ENCODE data around the gene ZNF48. TPM values are rescaled to one million over a fixed set of nuclear protein-coding genes. Genes with fewer than 3 reads are reported as not detected.
A peak's percentile ranks its signal among the peaks of the same experiment; 100 is the strongest.

The ZNF48 gene
- total and polyA plus RNA-seq, 2 donors (not counting 1 experiment from before 2014, with no cell fraction given) = 8.4 to 13.3 TPM

DNA sequence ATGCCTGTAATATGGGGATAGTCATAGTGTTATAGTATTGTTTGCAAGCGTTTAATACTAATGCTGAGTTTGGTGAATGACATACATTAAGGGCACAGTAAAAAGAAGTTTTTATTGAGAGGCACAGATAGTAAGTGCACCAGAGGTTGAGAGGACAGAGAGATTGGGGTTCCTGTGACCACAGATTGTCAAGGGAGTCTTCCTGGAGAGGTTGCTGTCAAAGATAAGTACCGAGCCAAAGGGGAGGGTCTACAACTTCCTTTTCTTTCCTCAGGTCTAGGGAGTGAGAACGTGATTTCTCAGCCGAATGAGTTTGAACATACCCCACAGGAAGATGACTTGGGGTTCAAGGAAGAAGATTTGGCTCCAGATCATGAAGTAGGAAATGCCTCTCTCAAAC is 1.8 kb downstream of the ZNF48 start:
- H3K4me3 Mint-ChIP-seq = peak overlapping the region; percentile 59
- Histone ChIP-seq H3K9ac (ENCODE audit: low read length) (no peak overlapping the region), H3K79me2 (ENCODE audit: control insufficient read depth, insufficient read depth, low read length) (peaks cover 30% of the 10 kb centered on the region), H2AFZ (ENCODE audit: insufficient read depth, low read depth, low read length, poor library complexity, severe bottlenecking) (no peak overlapping the region), H3K27ac (ENCODE audit: low read length in 2 of 2) (no peak overlapping the region), H3K4me3 (ENCODE audit: control extremely low read depth in 1 of 5, extremely low read depth in 1 of 5, insufficient read depth in 1 of 5, low read depth in 2 of 5, low read length in 4 of 5) (no peak overlapping the region), H3K36me3 (replicated peaks in 1 of 2; ENCODE audit: control extremely low read depth in 1 of 2, control insufficient read depth in 1 of 2, extremely low read depth in 1 of 2, insufficient read depth in 2 of 2, low read length in 1 of 2) (peaks cover 0 to 16% of the 10 kb centered on the region in 2 experiments), H3K4me1 (ENCODE audit: control insufficient read depth in 2 of 2, insufficient read depth in 2 of 2, low read length in 2 of 2) (peaks cover 16 to 39% of the 10 kb centered on the region in 2 donors), H3K27me3 (replicated peaks in 1 of 4; ENCODE audit: control extremely low read depth in 1 of 4, control insufficient read depth in 3 of 4, insufficient read depth in 4 of 4, low read length in 3 of 4) (no peaks in the 10 kb centered on the region), H3K4me2 (replicated peaks; ENCODE audit: low read depth, low read length, poor library complexity, severe bottlenecking) (no peak overlapping the region), H4K20me1 (ENCODE audit: control insufficient read depth, insufficient read depth, low read length, poor library complexity, severe bottlenecking) (peaks cover 25% of the 10 kb centered on the region), H3K9me3 (ENCODE audit: control extremely low read depth in 1 of 3, control insufficient read depth in 2 of 3, insufficient read depth in 1 of 3, low read length in 2 of 3) (no peaks in the 10 kb centered on the region)
- H3K27me3 Mint-ChIP-seq = peaks cover 4% of the 10 kb centered on the region
- H3K9me3 Mint-ChIP-seq (ENCODE audit: insufficient read depth) = no peaks in the 10 kb centered on the region
- WGBS (ENCODE audit: insufficient coverage) = 100% methylated on average over 1 of the region's 4 CpGs
- no peak for TF ChIP-seq CTCF (IDR thresholded peaks at IDR 0.05)
- TF ChIP-seq EZH2 (IDR thresholded peaks at IDR 0.05; ENCODE audit: borderline replicate concordance, insufficient read depth, low read depth, low read length, poor library complexity, severe bottlenecking) = no peak
- H3K27ac Mint-ChIP-seq = no peak overlapping the region
- ATAC-seq (ENCODE audit: low read depth) = no peak
- intact Hi-C loops (cut with micrococcal nuclease) = loop anchor here (10.0 kb wide), 1 partner anchor 532 kb away; the partner anchor contains the start of gene CDIPT
- DNase-seq = no peak
- POLR2A ChIA-PET = interaction anchor here (1.4 to 4.7 kb wide), 2 partner anchors 10 to 15 kb away, joined by 4 to 51 read pairs; partner anchors contain the start of genes SEPTIN1 and ZNF771
- CTCF ChIA-PET = interaction anchor here (0.7 to 5.0 kb wide), 2 partner anchors 12 to 201 kb away, joined by 3 to 65 read pairs; partner anchors contain the start of gene ZNF771
- H3K4me1 Mint-ChIP-seq = peaks cover 30% of the 10 kb centered on the region
